Measurements from ENCODE around the gene WWC2.

- TF ChIP-seq CTCF (conservative IDR thresholded peaks at IDR 0.05) (no peak), ZFX (IDR thresholded peaks at IDR 0.05) (no peak)
These were observed 264.0 kb downstream of the WWC2 start for GRCh38 chr4:183362916-183363542.

Data from C4-2B (cell line).